ENCODE results near the gene GRID2.

GRID2 gene

GRCh38 chr4:92988301-92988700, 684.5 kb downstream of the GRID2 start:
- no peak for DNase-seq

GRCh38 chr4:92992758-92993157, 689.0 kb downstream of the GRID2 start:
- DNase-seq: no peak

- no peak for DNase-seq
Measured at GRCh38 chr4:92994727-92995126, 691.0 kb downstream of the GRID2 start.

- no peak for DNase-seq
Measured at GRCh38 chr4:92996533-92996932, 692.8 kb downstream of the GRID2 start.

GRCh38 chr4:93000910-93001309, 697.1 kb downstream of the GRID2 start:
- no peak for DNase-seq

- no peak for DNase-seq
Measured at GRCh38 chr4:93002240-93002639, 698.5 kb downstream of the GRID2 start.

- no peak for DNase-seq
Measured at GRCh38 chr4:93016350-93016749, 712.6 kb downstream of the GRID2 start.

GRCh38 chr4:93018243-93018642, 714.5 kb downstream of the GRID2 start:
- DNase-seq: no peak

- no peak for DNase-seq
Measured at GRCh38 chr4:93018806-93019205, 715.0 kb downstream of the GRID2 start.

- no peak for DNase-seq
Measured at GRCh38 chr4:93029769-93030168, 726.0 kb downstream of the GRID2 start.

GRCh38 chr4:93030670-93031069, 726.9 kb downstream of the GRID2 start:
- no peak for DNase-seq

GRCh38 chr4:93031431-93032098, 727.8 kb downstream of the GRID2 start:
- no peak for DNase-seq

- DNase-seq: no peak
Measured at GRCh38 chr4:93042746-93043145, 739.0 kb downstream of the GRID2 start.

GRCh38 chr4:93053140-93053539, 749.4 kb downstream of the GRID2 start:
- no peak for DNase-seq

- no peak for DNase-seq
Measured at GRCh38 chr4:93061826-93062225, 758.1 kb downstream of the GRID2 start.

GRCh38 chr4:93063325-93063724, 759.6 kb downstream of the GRID2 start:
- no peak for DNase-seq

- no peak for DNase-seq
Measured at GRCh38 chr4:93065790-93066189, 762.0 kb downstream of the GRID2 start.

- no peak for DNase-seq
Measured at GRCh38 chr4:93066749-93067148, 763.0 kb downstream of the GRID2 start.

- DNase-seq: no peak
Measured at GRCh38 chr4:93072292-93072691, 768.5 kb downstream of the GRID2 start.

- DNase-seq: no peak
Measured at GRCh38 chr4:93080316-93080715, 776.5 kb downstream of the GRID2 start.

- DNase-seq: no peak
Measured at GRCh38 chr4:93084599-93085305, 781.0 kb downstream of the GRID2 start.

- DNase-seq: no peak
Measured at GRCh38 chr4:93086356-93086755, 782.6 kb downstream of the GRID2 start.

- no peak for DNase-seq
Measured at GRCh38 chr4:93092765-93093164, 789.0 kb downstream of the GRID2 start.

- DNase-seq: no peak
Measured at GRCh38 chr4:93103042-93103441, 799.3 kb downstream of the GRID2 start.

- DNase-seq: no peak
Measured at GRCh38 chr4:93116624-93117023, 812.9 kb downstream of the GRID2 start.

Measured in CD4-positive, alpha-beta T cell treated with Interleukin-1 beta for 1 hour (primary cell).